ENCODE measurements around the gene EZR.
"Not testable (repeated sequence)": the region's sequence is repeated elsewhere in the genome, so short reads cannot be mapped to it uniquely, and the experiment has no call there.

The EZR gene

DNA sequence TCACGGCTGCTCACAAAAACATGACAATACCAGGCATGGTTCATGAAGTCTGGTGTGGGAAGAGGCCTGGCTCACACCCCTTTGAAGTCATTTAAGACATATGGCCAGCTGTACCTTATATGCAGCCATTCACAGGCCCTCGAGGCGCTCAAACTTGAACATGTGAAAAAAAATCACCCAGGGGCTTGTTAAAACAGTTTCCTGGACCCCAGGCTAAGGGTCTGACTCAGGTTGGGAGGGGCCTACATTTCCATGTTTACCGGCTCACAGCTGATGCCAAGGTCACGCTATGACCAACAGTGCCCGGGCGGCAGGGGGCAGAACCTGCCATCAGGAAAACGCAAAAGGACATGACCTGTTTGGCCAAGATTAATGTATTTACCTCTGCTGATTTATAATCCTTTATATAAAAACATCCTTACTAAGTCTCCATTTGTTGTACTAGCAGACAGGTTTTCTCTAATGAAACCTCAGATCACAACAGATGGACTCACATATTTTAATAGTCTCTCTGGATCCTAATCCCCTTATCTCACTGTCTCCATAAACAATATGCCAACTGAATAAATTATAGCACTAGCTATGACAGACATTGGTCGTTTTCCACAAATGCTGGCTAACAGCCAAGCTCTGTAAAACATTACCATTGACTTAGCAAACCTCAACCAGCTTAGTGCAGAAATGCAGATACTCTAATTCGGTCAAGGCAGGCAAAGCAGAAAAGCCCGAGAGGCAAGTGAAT, 19.9 kb downstream of the EZR start:
- no peak for DNase-seq (ENCODE audit: low read depth in 4 of 4, low spot score in 1 of 4)

DNA sequence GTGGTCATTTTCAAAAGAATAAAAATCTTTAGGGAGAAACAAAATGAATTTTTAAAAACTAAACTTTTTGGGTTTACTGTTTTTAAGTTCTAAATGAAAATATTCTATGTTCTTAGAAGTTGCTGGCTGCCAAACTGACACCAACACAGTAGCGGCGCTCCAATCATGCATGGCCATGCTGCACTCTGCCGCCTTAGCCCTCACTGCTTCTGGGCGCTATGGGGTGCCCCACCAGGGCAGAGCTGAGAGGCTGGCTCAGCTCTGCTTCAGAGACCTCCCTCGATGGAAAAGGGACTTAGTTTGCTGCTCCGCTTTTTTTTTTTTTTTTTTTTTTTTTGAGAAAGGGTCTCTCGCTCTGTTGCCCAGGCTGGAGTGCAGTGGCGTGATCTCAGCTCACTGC, 20.9 kb downstream of the EZR start:
- DNase-seq (ENCODE audit: low read depth in 4 of 4, low spot score in 1 of 4), result no peak

DNA sequence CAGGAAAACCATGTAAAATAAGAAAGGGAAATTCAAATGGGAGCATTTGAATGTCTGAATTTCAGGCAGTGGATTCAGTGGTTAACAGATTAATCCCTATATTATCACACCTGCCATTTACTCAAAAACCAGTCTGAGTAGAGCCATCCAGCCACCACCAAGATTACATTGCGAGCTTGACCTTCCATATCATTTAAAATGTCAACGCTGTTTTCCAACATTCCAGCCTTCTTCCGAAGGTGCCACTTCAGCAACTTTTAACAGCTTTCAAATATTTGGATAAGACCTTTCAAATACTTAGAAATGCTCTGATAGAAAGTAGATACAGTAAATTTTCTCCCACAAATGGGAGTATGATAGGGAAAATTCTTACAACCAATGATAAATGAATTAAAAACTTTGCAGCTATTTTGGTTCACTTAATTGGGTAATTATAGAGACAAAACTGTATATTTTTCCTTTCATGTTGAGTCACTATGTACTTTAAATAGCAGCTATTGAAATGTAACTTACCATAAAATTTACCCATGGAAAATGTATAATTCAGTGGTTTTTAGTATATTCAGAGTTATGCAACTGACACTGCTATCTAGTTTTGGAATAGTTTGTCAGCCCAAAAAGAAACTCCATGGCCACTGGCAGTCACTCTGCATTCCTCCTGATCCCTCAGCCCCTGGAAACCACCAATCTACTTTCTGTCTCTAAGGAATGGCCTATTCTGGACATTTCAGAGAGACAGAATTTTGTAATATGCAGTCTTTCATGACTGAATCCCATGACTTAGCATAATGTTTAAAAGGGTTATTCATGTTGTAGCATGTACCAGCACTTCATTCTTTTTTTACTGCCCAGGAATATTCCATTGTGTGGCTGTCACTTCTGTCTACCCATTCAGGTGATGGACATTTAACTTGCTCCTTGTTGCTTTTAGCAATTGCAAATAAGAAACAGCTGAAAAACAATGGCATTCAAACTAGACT, 21.5 kb downstream of the EZR start:
- DNase-seq (ENCODE audit: low read depth in 4 of 4, low spot score in 1 of 4), result no peak

DNA sequence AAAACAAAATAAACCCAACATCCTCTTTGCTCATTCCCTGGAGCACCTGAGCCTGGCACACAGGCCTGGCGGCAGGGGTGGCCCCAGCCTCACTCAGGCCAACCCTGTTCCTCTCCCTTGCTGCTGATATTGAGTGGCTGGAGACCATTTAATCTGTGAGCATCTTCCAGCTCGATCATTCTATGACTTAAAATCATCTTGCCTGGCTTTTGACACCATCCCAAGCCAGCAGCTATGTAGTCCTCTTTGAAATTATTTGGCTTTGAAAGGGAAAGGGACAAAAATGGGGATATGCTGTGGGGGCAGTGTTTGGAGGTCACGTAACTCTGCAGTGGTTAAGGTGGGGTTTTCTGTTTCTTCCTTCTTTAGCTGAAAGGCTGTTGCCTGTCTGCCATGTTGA, 22.8 kb downstream of the EZR start:
- DNase-seq (ENCODE audit: low read depth in 4 of 4, low spot score in 1 of 4), result no peak

DNA sequence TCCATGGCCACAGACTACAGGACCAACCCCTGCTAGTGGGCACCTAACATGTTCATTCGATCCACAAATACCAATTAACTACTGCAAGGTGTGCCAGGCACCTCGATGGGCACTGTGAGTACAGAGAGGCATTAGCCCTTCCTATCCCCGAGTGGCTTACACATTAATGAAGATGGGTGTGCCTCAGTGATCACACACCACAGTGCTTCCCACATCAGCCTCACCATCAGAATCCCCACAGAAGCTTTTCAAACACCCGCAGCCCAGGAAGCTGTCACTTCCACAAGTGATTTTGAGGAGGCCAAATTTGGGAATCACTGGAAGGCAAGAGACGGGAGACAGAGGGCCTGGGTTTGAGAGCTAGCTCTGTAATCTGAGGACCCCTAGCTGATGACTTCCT, 23.7 kb downstream of the EZR start:
- DNase-seq (ENCODE audit: low read depth in 4 of 4, low spot score in 1 of 4), result no peak

DNA sequence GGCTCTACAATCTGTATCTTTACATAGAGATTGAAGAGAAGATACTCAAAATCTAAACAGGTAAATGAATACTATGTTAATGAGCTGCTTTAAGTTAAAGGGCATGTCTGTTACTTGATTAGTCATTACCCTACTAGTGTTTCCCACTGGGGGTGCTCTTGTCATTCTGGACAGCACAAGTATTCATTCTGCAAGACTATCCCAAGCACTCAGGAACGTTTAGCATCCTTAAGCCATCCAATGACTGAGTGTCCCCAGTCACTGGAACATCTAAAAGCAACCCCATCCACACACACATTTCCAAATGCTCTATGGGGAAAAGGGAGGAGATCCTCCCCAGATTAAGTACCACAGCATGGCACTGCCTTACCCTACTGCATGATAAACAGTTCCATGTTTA, 25.7 kb downstream of the EZR start:
- DNase-seq (ENCODE audit: low read depth in 4 of 4, low spot score in 1 of 4), result no peak

DNA sequence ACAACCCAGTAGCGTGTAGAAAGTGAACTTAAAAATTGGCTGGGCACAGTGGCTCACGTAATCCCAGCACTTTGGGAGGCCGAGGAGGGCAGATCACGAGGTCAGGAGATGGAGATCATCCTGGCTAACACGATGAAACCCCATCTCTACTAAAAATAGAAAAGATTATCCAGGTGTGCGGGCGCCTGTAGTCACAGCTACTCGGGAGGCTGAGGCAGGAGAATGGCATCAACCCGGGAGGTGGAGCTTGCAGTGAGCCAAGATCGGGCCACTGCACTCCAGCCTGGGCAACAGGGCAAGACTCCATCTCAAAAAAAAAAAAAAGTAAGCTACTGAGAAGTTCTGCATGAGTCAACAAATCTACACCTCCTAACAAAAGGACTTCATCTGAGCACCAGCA, 26.7 kb downstream of the EZR start:
- not testable (repeated sequence) for DNase-seq (ENCODE audit: low read depth in 4 of 4, low spot score in 1 of 4)

DNA sequence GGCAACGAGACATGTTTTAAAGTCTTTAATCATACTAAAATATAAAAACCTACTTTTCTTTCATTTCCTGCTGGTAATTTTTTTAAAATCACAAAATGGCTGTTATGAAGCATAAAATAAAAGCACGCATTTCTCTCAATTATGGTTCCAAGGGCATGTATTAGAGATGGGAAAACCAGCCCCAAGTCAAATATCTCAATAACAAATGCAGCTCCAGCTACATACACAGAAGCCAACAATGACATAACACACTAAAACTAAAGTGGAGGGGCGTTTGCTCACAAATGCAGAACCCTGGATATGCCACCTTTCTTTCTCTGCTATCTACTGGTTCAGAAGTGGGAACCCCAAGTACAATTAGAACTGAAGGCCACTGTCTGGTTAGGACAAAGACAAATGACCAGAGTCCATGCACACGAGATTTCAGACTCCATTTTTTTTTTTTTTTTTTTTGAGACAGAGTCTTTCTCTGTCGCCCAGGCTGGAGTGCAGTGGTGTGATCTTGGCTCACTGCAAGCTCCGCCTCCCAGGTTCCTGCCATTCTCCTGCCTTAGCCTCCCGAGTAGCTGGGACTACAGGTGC, 27.8 kb downstream of the EZR start:
- no peak for DNase-seq (ENCODE audit: low read depth in 4 of 4, low spot score in 1 of 4)

DNA sequence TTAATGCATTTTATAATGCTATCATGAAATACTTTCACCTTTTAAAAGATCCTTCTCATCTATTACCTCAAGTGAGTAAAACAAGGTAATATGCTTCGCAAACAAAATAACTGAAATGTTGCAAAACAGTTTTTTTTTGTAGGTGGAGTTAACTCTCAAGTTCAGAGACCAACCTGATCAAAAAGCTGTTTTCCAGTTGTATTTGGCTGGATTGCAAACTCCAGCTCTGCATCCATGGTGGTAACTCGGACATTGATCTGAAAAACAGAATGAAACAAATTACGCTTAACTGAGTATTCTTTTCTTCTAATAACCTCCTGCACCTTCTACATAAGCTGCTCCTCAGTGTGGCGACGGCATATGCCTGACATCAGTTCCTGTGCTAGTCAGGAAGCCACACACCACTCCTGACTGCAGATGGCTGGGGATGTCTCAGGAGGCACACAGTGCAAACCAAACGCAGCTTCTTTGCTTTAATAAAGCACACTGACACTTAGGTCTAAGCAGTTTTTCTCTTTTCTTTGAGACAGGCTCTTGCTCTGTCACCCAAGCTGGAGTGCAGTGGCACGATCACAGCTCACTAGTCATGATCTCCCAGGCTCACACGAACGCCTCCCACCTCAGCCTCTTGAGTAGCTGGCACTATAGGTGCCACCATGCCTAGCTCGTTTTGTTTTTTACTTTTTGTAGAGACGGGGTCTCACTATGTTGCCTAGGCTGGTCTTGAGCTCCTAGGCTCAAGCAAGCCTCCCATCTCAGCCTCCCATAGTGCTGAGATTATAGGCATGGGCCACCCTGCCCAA, 29.9 kb downstream of the EZR start:
- no peak for DNase-seq (ENCODE audit: low read depth in 4 of 4, low spot score in 1 of 4)

DNA sequence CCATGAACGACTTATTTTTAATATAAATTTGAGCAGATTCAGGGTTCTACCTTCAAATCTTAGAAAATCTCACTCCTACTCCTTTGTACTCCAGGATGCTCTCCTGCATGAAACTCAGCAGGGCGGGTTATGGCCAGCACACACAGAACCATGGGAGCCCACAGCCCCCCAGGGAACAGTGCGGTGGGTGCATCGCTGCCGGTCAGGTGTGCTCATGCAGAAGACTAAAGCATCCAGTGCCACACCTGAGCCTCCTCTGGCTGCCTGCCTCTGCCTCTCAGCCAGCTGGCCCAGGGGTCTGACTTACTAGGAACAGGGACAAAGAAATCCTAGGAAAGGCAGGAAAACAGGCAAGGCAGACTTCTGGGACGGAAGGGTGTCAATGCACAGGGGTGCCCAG, 31.8 kb downstream of the EZR start:
- no peak for DNase-seq (ENCODE audit: low read depth in 4 of 4, low spot score in 1 of 4)

DNA sequence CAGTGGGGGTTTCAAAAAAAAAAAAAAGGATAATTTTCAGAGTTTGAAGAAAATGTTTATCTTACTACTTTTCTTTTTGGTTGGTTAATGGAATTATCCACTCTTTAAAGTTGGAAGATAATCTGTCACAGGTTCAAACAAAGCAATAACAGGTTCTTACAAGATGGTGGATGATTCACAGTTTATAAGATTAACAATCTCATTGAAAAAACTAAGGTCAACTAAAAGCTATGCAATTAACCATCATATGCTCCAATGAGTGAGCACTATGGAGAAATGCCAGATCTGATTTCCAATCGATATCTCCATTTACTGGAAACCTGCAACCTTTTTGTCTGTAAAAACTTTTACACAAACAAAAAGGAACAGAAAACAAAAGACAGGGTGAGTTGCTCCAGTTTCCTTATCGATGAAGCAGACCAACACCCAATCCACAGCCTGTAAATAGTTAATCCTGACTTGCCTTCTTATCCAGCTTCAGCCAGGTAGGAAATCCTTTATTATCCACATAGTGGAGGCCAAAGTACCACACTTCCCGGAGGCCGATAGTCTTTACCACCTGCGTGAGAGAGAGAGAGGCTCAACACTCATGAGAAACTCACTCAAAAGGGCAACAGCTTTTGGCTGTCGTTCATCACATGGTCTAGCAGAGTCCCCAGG, 32.4 kb downstream of the EZR start:
- no peak for DNase-seq (ENCODE audit: low read depth in 4 of 4, low spot score in 1 of 4)

DNA sequence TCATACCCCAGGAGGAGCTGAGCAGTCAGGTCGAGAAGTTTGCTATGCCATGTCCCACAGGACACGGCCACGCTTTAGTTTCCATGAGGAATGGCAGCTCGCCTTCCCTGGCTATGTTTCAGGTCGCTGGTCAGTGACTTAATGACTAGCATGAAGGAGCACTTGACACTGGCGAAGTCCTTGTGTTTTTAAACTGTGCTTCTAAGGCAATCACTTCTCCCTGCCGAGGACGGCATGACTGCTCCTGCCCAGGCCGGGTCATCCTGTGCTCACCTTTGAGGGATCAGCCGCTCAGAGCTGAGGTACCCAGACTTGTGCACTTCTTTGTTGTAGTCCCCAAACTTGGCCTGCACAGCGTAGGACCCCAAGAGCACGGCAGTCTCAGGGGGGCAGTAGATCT, 34.1 kb downstream of the EZR start:
- no peak for DNase-seq (ENCODE audit: low read depth in 4 of 4, low spot score in 1 of 4)

DNA sequence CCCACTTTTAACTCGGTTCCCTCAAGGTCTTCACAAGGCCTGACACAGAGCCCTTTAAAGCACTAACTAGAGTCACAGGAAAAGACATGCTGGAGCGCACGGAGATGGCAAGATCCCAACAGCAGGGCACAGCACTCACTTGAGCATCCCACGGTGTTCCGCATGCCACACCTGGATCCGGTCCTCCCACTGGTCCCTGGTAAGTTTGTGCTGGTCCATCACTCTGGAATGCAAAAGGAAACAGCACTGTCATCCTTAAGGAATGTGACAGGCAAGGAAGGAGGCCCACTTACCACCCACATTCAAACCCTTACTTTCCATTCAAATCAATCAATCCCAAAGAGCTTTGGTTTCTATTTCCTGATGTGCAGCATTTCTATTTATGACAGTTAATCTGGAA, 34.7 kb downstream of the EZR start:
- no peak for DNase-seq (ENCODE audit: low read depth in 4 of 4, low spot score in 1 of 4)

DNA sequence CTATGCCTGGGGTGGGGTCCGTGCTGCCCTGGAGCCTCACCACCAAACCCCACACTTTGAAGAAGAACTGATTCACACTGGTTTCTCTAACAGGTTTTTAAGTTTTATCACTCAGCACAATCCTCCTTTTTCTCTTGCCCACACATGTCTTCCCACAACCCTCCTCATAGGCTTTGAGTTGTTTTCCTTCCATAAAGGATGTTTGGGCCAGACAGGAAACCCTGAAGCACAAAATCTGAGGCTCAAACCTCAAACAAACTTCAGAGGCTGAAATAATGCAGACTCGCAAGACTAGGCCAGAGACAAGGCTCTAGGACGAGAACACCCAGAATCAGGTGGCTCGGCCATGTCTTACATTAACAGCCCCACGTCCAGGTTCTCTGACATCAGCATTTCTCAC, 35.3 kb downstream of the EZR start:
- DNase-seq (ENCODE audit: low read depth in 4 of 4, low spot score in 1 of 4), result no peak

DNA sequence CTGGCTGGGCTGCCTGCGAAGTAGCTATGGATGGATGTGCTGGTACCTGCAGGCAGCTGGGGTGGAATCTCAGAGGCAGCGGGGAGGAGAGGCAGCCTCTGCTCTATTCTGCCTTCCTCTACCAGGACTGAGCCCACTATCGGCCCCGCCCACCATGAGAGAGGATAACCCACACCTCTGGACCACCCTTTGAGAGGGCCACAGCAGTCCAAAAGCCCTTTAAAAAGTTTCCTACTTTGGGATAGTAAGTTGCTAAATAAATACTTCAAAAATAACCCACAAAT, 36.1 kb downstream of the EZR start:
- DNase-seq (ENCODE audit: low read depth in 4 of 4, low spot score in 1 of 4), result no peak

DNA sequence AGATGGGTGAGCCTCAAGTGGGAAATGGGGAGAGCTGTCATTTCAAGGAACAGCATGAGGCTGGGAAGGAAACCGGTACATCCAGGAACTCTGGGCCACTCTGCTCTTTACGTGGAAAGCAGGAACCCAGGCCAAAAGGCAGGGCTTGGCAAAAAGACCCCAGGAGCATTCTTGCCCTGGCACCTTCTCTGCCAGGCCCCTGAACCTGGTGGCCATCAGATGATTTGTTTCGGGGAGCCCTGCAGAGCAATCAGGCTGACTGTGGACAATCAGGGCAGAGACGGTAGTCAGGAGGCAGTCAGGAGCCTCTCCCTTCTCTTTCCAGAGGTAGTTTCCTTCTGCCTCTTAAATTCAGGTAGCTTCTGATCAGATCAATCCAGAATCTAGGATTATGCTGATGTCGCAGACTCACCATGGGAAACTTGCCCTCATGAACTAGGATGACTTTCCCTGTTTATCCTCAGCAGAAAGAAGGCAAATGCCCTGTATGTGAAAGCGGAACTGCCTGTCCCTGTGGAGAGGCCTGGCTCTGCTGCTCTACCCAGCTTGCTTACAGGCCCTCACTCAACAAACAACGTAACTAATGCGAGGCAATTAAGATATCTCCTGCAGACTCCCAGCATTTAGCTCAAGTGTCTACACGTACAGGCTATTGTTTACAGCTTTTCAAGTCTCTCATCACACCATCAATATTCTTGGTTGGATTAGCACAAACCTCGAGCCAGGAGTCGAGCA, 36.6 kb downstream of the EZR start:
- DNase-seq (ENCODE audit: low read depth in 4 of 4, low spot score in 1 of 4), result no peak

DNA sequence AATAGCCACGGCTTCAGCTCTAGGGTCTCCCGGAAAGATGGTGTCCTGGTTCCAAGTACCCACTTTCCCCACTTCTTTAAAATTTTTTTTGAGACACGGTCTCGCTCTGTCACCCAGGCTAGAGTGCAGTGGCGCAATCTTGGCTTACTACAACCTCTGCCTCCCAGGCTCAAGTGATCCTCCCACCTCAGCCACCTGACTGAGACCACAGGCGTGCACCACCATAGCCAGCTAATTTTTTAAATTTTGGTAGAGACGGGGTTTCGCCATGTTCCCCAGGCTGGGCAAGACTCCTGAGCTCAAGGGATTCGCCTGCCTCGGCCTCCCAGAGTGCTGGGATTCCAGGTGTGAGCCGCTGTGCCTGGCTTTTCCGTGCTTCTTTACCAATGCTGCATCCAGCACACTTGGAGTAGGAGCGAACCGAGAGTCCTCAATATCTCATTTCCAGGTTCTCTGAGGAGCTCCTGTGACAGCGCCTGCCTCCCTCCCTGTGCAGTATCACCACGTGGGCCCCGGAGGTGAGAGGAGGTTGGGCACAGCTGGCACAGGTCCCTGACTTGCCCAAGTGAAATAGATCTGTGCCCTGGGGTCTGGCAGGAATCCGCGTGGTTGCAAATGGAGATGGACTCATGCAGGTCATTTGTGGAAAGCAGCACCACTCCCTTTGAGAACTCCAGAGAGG, 37.3 kb downstream of the EZR start:
- no peak for DNase-seq (ENCODE audit: low read depth in 4 of 4, low spot score in 1 of 4)

DNA sequence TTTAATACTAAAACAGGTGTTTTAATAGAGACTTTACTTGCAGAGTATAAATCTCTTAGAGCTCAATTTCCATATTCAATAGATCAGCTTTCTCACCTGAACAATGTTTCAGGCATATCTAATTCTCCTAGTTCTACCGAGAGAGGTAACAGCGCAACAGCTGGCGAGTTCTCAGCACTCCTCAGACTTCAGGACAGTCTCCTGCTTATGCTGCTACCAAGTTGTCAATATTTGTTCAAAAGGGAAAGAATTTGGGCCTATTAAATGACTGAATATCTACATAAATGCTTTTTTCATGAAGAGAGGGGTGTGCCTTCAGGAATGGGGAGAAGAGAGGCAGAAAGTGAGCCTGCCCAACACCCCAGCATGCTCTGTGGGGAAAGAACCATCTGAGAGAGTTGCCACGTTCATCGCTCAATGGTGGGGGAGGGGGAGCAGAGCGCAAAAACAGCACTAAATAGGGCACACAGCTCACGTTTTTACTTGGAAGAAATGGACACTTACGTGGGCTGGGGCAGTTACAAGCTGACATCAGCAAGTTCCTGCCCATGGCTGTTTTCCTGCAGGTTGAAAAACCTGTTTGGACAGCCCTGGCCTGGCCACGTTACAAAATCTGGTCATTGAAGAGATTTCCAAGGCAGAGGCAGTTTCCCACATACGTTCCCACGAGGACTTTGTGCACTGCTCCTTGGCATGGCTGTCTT, 38.0 kb downstream of the EZR start:
- DNase-seq (ENCODE audit: low read depth in 4 of 4, low spot score in 1 of 4), result no peak

DNA sequence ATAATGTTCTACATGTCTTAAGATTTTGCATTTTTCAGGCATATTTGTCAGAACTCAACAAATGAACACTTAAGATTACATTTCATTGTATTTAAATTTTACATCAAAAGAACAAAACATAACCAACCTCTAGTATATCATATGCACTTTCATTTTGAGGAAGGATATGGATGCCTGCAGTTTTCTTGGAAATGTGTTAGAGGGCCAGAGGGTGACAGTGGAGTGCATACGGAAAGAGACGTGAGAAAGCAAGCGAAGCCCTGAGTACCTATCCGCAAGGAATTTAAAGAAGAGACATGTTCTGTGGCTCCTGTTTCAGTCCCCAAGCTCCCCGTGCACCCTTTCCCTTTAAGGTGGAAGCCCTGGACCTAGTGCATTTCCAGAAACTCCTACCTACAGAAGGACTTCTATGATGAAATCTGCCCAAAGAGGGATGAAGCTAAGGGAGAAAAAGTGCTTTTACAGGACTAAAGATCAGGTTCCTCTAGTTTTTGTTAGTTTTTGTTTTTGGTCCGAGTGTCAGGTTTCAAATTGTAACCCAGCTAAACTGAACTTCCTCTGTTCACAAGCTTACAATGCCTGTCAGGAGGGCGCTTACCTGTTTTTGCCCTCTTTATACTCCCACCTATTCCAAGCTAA, 38.8 kb downstream of the EZR start:
- no peak for DNase-seq (ENCODE audit: low read depth in 4 of 4, low spot score in 1 of 4)

All from stimulated activated CD4-positive, alpha-beta T cell treated with anti-CD3 and anti-CD28 coated beads, Interleukin-1b, Interleukin-23, amount 100 ng/mL, for 24 hours (primary cell).